Mesothelial cell of epicardium (in vitro differentiated cells): Measurements from ENCODE around the gene SKIC8. TPM values are rescaled to one million over a fixed set of nuclear protein-coding genes. Genes with fewer than 3 reads are reported as not detected.
A peak's percentile ranks its signal among the peaks of the same experiment; 100 is the strongest.

ENCODE experiments used
- DNase-seq, 2 experiments: peaks; one replicate each; pipeline ENCODE4 v3.0.0; 2021; ENCODE audit warnings: low spot score in 2 of 2; ENCODE audit not compliant: unreplicated experiment in 2 of 2
- H3K27ac Mint-ChIP-seq: 2 replicates; pipeline ENCODE4 v1.8.0; 2021; ENCODE audit warnings: mixed read lengths
- H3K27me3 Mint-ChIP-seq: 2 replicates; pipeline ENCODE4 v1.8.0; 2021; ENCODE audit warnings: low read depth, mixed read lengths
- H3K36me3 Mint-ChIP-seq: 2 replicates; pipeline ENCODE4 v1.8.0; 2021; ENCODE audit warnings: mixed read lengths
- H3K4me1 Mint-ChIP-seq: 2 replicates; pipeline ENCODE4 v1.8.0; 2021; ENCODE audit warnings: mixed read lengths
- H3K4me3 Mint-ChIP-seq: 2 replicates; pipeline ENCODE4 v1.8.0; 2021; ENCODE audit warnings: mild to moderate bottlenecking, moderate library complexity, mixed read lengths
- H3K9me3 Mint-ChIP-seq: 2 replicates; pipeline ENCODE4 v1.8.0; 2021; ENCODE audit warnings: mixed read lengths
- total RNA-seq: library from RNA; stranded (reverse); gene quantifications from 3 replicates; pipeline ENCODE4 v1.2.1, GENCODE V29; 2021
- TF ChIP-seq, protein P1 (sequence below): fragments of 200-600 bp; sonication (generic); IDR thresholded peaks from one replicate; pipeline ENCODE4 v1.5.0; 2021; ENCODE audit warnings: antibody characterized with exemption; ENCODE audit not compliant: unreplicated experiment

The SKIC8 gene
- total RNA-seq, 1 donor from 2014 or later, result 55.1 TPM

DNA sequence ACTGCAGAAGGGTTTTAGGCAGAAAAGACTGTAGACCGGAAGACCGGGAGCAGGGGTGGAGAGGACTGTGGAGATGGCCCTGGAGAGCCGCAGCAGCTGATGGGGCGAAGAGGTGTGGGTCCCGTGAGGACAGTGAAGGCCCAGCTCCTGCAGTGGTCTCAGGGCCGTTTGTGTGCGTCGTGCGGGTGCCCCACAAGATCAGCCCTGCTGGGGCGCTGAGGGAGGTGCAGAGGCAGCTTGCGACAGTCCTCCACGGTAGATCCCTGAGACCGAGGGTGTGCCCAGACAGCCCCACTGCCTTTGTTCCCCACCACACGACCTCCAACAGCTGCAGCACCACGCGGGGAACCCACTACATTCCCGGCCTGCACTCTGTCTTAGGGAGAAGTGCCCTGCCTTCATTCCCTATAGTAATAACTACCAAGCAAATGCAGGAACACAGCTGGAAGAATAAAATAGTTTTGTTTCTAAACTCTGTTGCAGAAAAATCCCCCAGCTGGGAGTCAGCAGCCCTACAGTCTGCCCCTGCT lies 21.7 kb upstream of the SKIC8 start:
- TF ChIP-seq, protein P1, sequence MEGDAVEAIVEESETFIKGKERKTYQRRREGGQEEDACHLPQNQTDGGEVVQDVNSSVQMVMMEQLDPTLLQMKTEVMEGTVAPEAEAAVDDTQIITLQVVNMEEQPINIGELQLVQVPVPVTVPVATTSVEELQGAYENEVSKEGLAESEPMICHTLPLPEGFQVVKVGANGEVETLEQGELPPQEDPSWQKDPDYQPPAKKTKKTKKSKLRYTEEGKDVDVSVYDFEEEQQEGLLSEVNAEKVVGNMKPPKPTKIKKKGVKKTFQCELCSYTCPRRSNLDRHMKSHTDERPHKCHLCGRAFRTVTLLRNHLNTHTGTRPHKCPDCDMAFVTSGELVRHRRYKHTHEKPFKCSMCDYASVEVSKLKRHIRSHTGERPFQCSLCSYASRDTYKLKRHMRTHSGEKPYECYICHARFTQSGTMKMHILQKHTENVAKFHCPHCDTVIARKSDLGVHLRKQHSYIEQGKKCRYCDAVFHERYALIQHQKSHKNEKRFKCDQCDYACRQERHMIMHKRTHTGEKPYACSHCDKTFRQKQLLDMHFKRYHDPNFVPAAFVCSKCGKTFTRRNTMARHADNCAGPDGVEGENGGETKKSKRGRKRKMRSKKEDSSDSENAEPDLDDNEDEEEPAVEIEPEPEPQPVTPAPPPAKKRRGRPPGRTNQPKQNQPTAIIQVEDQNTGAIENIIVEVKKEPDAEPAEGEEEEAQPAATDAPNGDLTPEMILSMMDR, result no peak
- peaks cover 2% of the 10 kb centered on the region for H3K27me3 Mint-ChIP-seq
- no peak overlapping the region for H3K4me3 Mint-ChIP-seq
- DNase-seq, result no peak
- H3K36me3 Mint-ChIP-seq, result no peaks in the 10 kb centered on the region
- no peaks in the 10 kb centered on the region for H3K9me3 Mint-ChIP-seq
- H3K4me1 Mint-ChIP-seq, result peaks cover 60% of the 10 kb centered on the region
- no peak overlapping the region for H3K27ac Mint-ChIP-seq

DNA sequence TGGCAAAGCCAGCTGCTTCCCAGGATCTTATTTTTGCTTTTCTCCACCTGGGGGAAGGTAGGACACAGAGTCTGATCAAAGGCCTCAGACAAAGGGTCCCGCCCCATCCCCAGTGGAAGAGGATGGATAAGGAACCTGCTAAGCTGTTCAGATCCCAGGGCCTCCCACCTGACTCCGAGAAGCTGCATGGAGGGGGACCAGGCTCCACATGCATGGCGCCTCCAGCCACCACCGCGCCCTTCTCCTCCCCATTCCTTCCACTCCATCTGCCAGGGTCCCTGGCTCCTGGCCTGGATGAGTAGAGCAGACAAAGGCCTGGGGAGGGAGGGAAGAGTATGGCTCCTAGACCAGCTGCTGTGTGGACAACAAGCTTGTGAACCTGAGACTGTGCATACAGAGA lies 20.8 kb upstream of the SKIC8 start:
- TF ChIP-seq, protein P1, result no peak
- peaks cover 58% of the 10 kb centered on the region for H3K4me1 Mint-ChIP-seq
- H3K36me3 Mint-ChIP-seq, result no peaks in the 10 kb centered on the region
- H3K27me3 Mint-ChIP-seq, result peaks cover 2% of the 10 kb centered on the region
- no peak overlapping the region for H3K4me3 Mint-ChIP-seq
- H3K27ac Mint-ChIP-seq, result no peak overlapping the region
- DNase-seq, result no peak
- no peaks in the 10 kb centered on the region for H3K9me3 Mint-ChIP-seq

DNA sequence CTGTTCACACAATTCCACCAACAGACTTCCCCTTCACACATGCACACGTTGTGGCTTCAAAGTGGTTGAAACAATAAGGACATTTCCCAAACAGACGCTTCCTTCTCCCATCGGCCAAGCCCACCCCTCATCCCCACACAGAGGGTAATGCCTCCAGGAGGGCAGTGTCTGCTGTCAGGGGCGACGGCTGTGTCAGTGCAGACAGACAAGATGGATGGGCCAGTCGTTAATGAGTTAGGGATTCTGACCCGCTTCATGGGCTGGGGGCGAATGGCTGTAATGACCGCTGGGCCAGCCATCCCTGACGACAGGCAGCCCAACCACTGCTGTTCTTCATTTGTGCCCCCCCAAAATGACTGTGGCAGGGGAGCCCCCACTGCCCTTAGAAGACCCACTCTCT lies 20.2 kb upstream of the SKIC8 start:
- TF ChIP-seq, protein P1, result no peak
- no peak for DNase-seq
- Mint-ChIP-seq H3K27me3 (peaks cover 2% of the 10 kb centered on the region), H3K9me3 (no peaks in the 10 kb centered on the region), H3K4me3 (no peak overlapping the region), H3K36me3 (no peaks in the 10 kb centered on the region), H3K4me1 (peaks cover 52% of the 10 kb centered on the region), H3K27ac (no peak overlapping the region)

DNA sequence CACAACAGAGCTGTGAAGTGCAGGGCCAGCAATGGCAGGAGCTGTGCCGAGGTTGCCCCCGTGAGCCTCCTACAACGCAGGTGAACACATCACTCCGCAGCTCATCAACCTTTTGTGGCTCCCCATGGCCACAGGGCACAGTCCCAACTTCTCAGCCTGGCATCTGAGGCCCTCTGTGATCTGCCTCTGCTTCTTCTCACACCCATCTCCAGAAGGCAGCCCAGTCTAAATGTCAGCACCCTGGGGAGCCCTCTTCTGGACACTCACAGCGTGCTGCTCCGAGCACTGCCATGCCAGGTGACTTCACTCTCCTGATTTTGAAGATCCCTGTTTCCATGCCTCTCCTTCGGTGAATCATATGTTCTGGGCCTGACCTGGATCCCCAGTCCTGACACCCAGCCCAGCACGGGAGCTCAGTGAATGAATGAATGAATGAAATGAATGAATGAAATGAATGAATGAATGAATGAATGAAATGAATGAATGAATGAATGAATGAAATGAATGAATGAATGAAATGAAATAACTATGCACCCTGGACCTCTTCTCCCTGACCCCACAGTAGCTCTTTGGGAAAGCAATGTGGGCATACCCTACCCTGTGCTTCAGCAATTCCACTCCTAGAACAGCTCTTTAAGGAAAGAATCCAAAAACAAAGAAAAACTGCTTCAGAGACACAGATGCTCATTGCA lies 17.9 kb upstream of the SKIC8 start:
- TF ChIP-seq, protein P1, result no peak
- no peaks in the 10 kb centered on the region for H3K9me3 Mint-ChIP-seq
- H3K27ac Mint-ChIP-seq, result peak overlapping the region; percentile 94
- H3K4me3 Mint-ChIP-seq, result no peak overlapping the region
- H3K27me3 Mint-ChIP-seq, result peaks cover 2% of the 10 kb centered on the region
- H3K4me1 Mint-ChIP-seq, result peaks cover 30% of the 10 kb centered on the region
- no peak for DNase-seq
- no peaks in the 10 kb centered on the region for H3K36me3 Mint-ChIP-seq

DNA sequence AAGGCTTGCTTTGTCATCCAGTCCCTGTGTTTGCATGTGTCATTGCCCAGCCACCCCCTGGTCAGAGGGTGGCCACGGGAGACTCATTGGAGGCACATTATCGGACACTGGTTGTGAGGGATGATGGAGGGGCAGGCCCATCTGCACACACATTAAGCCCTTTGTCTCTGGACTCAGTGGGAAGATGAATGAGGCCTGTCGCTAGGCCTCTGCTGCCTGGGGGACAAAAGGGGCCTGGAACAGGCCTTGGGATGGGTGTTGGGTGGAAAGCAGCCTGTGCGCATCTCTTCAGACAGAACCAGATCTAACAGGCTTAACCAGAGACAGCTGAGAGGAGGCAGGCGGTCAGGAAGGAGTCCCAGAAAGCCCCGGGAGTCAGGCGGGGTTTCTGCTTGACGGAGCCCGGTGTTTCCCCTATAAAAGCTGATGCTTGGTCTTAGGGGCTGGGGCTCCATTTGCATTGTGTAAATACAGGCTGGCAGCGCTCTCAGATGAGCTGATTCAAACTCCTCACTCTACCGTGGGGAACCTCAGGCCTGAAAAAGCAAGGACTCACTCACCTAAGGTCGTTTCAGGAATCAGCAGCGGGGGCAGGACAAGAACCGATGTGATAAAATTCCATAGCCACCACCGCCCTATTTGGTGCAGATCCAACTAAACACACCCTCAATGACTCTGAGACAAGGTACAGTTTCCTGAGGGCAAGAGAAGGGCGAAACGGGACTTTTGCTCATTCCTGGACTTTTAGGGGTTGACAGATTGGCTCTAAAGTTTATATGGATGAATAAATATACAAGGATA lies 17.1 kb upstream of the SKIC8 start:
- no peak overlapping the region for H3K4me3 Mint-ChIP-seq
- peaks cover 22% of the 10 kb centered on the region for H3K4me1 Mint-ChIP-seq
- peaks cover 2% of the 10 kb centered on the region for H3K27me3 Mint-ChIP-seq
- no peaks in the 10 kb centered on the region for H3K9me3 Mint-ChIP-seq
- peak overlapping the region; percentile 94 for H3K27ac Mint-ChIP-seq
- H3K36me3 Mint-ChIP-seq, result no peaks in the 10 kb centered on the region
- TF ChIP-seq, protein P1, result no peak
- DNase-seq, result no peak
